Tibial artery (tissue), 4 donors: ENCODE measurements around the gene GUCY2F.

Source experiments
- DNase-seq, 2 donors: peaks; one replicate each; pipeline ENCODE4 v3.0.0-alpha.2; 2019
- H3K27ac ChIP-seq, 2 donors: fragments of 200-600 bp; sonication (generic) in 1 of 2; 1 replicate in 1 of 2; 2 replicates in 1 of 2; pipeline ENCODE4 v1.5.1; 2018 to 2019; ENCODE audit warnings: mild to moderate bottlenecking in 1 of 2
- H3K27me3 ChIP-seq, 2 donors: fragments of 200-600 bp; sonication (generic) in 1 of 2; one replicate each; pipeline versions ENCODE4 v1.5.1 to v1.6.0; 2016 to 2019
- H3K36me3 ChIP-seq, 3 donors: fragments of 200-600 bp; sonication (generic) in 2 of 3; one replicate each; pipeline ENCODE4 v1.5.1; 2016 to 2019; ENCODE audit warnings: mild to moderate bottlenecking in 2 of 3
- H3K4me1 ChIP-seq, 4 donors: fragments of 200-600 bp; sonication (generic) in 2 of 4; 1 replicate in 3 of 4; 2 replicates in 1 of 4; pipeline ENCODE4 v1.5.1; 2016 to 2019
- H3K4me3 ChIP-seq, 2 donors: fragments of 200-600 bp; sonication (generic) in 1 of 2; 1 replicate in 1 of 2; 2 replicates in 1 of 2; pipeline ENCODE4 v1.5.1; 2018 to 2019; ENCODE audit warnings: mild to moderate bottlenecking in 2 of 2
- H3K9me3 ChIP-seq, 3 donors: fragments of 200-600 bp; sonication (generic) in 1 of 3; one replicate each; pipeline ENCODE4 v1.5.1; 2016 to 2019
- intact Hi-C: fragments of 100-400 bp; cut with DNase I; formaldehyde crosslinking; loops from one replicate; pipeline ENCODE4 v1.15.0; 2023; ENCODE audit warnings: low total_unique reads
- TF ChIP-seq, protein P1 (sequence below), 2 experiments: fragments of 200-600 bp in 1 of 2; fragments of 450-650 bp in 1 of 2; IDR thresholded peaks; one replicate each; pipeline ENCODE4 v1.5.1; 2017 to 2019; ENCODE audit warnings: antibody characterized with exemption in 2 of 2, mild to moderate bottlenecking in 1 of 2, moderate library complexity in 1 of 2

GUCY2F gene

DNA sequence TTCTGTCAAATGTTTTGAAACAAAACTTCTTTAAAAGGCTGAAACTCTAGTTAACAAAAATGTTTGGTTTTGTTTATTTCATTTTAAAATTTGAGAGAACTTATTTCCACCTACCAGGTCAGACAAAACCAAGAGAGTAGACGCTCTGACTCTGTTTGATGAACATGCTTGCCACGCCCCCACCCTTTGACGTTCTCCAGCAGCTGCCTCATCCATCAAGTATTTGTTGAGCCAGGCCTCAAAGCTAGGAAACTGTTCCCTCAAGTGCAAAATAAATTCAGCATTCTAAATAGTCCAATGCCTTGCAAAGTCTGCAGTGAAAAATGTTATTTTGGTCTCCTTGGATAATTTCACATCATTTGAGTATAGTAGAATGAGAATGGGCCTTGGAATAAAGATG lies 121.6 kb downstream of the GUCY2F start:
- no peak overlapping the region for H3K4me3 ChIP-seq
- no peaks in the 10 kb centered on the region for H3K4me1 ChIP-seq
- DNase-seq, result no peak
- no peaks in the 10 kb centered on the region for H3K36me3 ChIP-seq
- intact Hi-C loops, result no loop called here
- H3K27ac ChIP-seq, result no peak overlapping the region
- H3K9me3 ChIP-seq, result peaks cover 0 to 7% (median 6%) of the 10 kb centered on the region in 3 donors
- no peaks in the 10 kb centered on the region for H3K27me3 ChIP-seq
- TF ChIP-seq, protein P1, sequence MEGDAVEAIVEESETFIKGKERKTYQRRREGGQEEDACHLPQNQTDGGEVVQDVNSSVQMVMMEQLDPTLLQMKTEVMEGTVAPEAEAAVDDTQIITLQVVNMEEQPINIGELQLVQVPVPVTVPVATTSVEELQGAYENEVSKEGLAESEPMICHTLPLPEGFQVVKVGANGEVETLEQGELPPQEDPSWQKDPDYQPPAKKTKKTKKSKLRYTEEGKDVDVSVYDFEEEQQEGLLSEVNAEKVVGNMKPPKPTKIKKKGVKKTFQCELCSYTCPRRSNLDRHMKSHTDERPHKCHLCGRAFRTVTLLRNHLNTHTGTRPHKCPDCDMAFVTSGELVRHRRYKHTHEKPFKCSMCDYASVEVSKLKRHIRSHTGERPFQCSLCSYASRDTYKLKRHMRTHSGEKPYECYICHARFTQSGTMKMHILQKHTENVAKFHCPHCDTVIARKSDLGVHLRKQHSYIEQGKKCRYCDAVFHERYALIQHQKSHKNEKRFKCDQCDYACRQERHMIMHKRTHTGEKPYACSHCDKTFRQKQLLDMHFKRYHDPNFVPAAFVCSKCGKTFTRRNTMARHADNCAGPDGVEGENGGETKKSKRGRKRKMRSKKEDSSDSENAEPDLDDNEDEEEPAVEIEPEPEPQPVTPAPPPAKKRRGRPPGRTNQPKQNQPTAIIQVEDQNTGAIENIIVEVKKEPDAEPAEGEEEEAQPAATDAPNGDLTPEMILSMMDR (IDR thresholded peaks at IDR 0.05), result no peak

DNA sequence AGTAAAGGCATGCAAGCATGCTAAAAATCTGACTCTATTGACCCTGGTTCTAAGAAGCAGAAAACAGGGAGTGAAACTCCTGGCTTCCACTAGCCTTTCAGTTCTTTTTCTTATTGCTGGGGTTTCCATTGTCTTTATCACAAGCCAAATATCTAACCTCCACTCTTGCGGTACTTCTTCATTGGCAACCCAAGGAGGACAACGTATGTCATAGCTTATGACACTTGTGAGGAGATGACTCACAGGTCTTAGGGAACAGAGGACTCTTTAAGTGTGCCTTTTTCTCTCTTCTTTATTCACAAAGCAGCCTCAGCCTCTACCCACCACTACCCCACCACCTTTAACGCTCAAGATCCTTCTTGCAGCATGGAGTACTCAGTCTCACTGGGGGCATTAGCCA lies 124.2 kb downstream of the GUCY2F start:
- DNase-seq, result no peak
- TF ChIP-seq, protein P1 (IDR thresholded peaks at IDR 0.05), result no peak
- no peaks in the 10 kb centered on the region for H3K36me3 ChIP-seq
- no peaks in the 10 kb centered on the region for H3K27me3 ChIP-seq
- no peak overlapping the region for H3K4me3 ChIP-seq
- intact Hi-C loops, result no loop called here
- H3K9me3 ChIP-seq, result peaks cover 0 to 7% (median 6%) of the 10 kb centered on the region in 3 donors
- H3K27ac ChIP-seq, result no peak overlapping the region
- no peaks in the 10 kb centered on the region for H3K4me1 ChIP-seq

DNA sequence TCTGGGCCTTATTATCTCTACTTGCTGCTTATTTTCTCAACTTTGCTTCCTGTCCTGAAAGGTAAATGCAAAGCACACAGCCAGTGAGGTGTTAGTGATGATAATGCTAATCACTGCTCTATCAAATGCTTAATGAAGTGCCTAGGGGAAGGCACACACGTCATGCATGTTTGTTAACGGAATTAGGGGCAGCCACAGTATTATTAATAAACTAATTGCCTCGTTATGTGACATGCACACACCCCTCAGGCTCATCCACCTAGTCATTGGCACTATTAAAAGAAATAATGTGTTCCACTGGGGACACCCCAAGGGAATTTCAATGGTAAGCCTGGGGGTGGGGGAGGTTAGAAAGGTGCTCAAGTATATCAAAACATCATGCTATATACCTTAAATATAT lies 125.2 kb downstream of the GUCY2F start:
- no peak for DNase-seq
- no peaks in the 10 kb centered on the region for H3K27me3 ChIP-seq
- H3K27ac ChIP-seq, result no peak overlapping the region
- H3K36me3 ChIP-seq, result no peaks in the 10 kb centered on the region
- TF ChIP-seq, protein P1 (IDR thresholded peaks at IDR 0.05), result no peak
- H3K9me3 ChIP-seq, result peaks cover 0 to 7% (median 6%) of the 10 kb centered on the region in 3 donors
- intact Hi-C loops, result no loop called here
- no peaks in the 10 kb centered on the region for H3K4me1 ChIP-seq
- H3K4me3 ChIP-seq, result no peak overlapping the region

DNA sequence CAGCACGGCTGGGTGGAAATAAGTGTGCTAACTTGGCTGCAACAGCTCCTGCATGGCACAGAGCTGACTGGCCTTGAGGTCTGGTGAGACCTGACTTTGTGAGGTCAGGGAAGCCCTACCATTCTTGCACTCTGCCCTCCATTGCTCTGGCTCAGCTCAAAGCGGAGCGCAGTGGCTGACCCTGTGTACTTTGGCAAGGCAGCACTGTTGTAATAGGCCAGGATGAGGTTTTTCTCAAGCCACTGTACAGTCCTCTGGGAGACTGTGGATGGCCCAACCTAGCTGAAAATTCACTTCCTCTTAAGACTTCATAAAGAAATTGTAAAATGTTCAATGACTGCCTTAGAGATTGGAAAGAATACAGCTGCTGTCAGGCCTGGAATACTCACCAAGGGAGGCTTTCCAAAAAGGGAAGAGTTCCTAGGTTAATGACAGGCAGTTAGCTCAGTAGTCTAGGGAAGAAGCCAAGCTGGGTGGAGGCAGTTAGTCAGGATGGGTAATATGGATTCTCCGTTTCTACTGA lies 129.8 kb downstream of the GUCY2F start:
- H3K36me3 ChIP-seq, result no peaks in the 10 kb centered on the region
- no peak overlapping the region for H3K27ac ChIP-seq
- TF ChIP-seq, protein P1 (IDR thresholded peaks at IDR 0.05), result no peak
- no peaks in the 10 kb centered on the region for H3K9me3 ChIP-seq
- no peaks in the 10 kb centered on the region for H3K4me1 ChIP-seq
- DNase-seq, result no peak
- H3K4me3 ChIP-seq, result no peak overlapping the region
- H3K27me3 ChIP-seq, result no peaks in the 10 kb centered on the region
- intact Hi-C loops, result no loop called here

DNA sequence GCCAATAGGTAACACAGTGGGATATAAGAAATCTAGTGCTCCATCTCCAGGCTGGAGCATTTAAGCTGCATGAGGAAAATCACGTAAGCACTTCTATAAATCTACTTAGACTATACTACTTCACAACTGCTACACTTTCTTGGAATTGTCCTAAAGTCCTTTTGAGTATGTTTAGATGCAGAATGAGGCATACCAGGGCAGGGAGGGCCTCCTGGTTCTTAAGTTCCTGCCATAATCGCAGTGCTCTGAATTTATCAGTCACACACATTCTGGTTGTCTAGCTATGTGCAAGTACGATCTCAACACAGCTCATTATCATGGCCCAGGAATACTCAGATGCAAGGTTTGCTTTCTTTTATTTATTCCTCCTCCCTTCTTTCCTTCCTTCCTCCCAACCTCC lies 130.3 kb downstream of the GUCY2F start:
- no peak overlapping the region for H3K27ac ChIP-seq
- no peak for DNase-seq

More for the DNA sequence above, 130.3 kb downstream of the GUCY2F start:
- TF ChIP-seq, protein P1 (IDR thresholded peaks at IDR 0.05), result no peak
- H3K4me1 ChIP-seq, result no peaks in the 10 kb centered on the region
- intact Hi-C loops, result no loop called here
- no peaks in the 10 kb centered on the region for H3K27me3 ChIP-seq
- no peak overlapping the region for H3K4me3 ChIP-seq
- H3K36me3 ChIP-seq, result no peaks in the 10 kb centered on the region
- no peaks in the 10 kb centered on the region for H3K9me3 ChIP-seq
